ENCODE measurements around the gene FUZ. TPM values are rescaled to one million over a fixed set of nuclear protein-coding genes. Genes with fewer than 3 reads are reported as not detected.

The FUZ gene
- total and polyA plus RNA-seq, 2 experiments from 2014 or later = 19.5 to 20.4 TPM

- H3K9me3 ChIP-seq (ENCODE audit: low read depth) = no peaks in the 10 kb centered on the region
- peak overlapping the region; percentile 98 for H3K4me2 ChIP-seq
- DNase-seq (ENCODE audit: low spot score) = no peak
- H3K27me3 ChIP-seq = no peaks in the 10 kb centered on the region
- no peaks in the 10 kb centered on the region for H3K79me2 ChIP-seq
- H3K4me1 ChIP-seq (ENCODE audit: insufficient read depth) = peaks cover 11% of the 10 kb centered on the region
- H3K36me3 ChIP-seq (replicated peaks; ENCODE audit: insufficient read depth, low read depth) = no peaks in the 10 kb centered on the region
- no peak for TF ChIP-seq CTCF (IDR thresholded peaks at IDR 0.05; ENCODE audit: poor library complexity)
- TF ChIP-seq EZH2 (IDR thresholded peaks at IDR 0.05; ENCODE audit: borderline replicate concordance) = no peak
- TF ChIP-seq EZH2phosphoT487 (IDR thresholded peaks at IDR 0.05; ENCODE audit: low read depth, severe bottlenecking, unreplicated experiment) = no peak
- H4K20me1 ChIP-seq (ENCODE audit: insufficient read depth, poor library complexity, severe bottlenecking) = no peaks in the 10 kb centered on the region
- H3K27ac ChIP-seq = peak overlapping the region; percentile 46
- no peak overlapping the region for H3K4me3 ChIP-seq
- 85% methylated on average over 19 of the region's 20 CpGs for WGBS (ENCODE audit: low lambda C conversion rate, missing lambda C conversion rate)
- H2AFZ ChIP-seq = no peak overlapping the region
- no peaks in the 10 kb centered on the region for H3K9me2 ChIP-seq (replicated peaks; ENCODE audit: insufficient read depth)
These were observed 5.0 kb downstream of the FUZ start for GRCh38 chr19:49807904-49808675.

- no peaks in the 10 kb centered on the region for H3K79me2 ChIP-seq
- no peak for DNase-seq (ENCODE audit: low spot score)
- TF ChIP-seq EZH2phosphoT487 (IDR thresholded peaks at IDR 0.05; ENCODE audit: low read depth, severe bottlenecking, unreplicated experiment) (no peak), CTCF (IDR thresholded peaks at IDR 0.05; ENCODE audit: poor library complexity) (no peak), EZH2 (IDR thresholded peaks at IDR 0.05; ENCODE audit: borderline replicate concordance) (no peak)
- H4K20me1 ChIP-seq (ENCODE audit: insufficient read depth, poor library complexity, severe bottlenecking) = no peaks in the 10 kb centered on the region
- no peak overlapping the region for H3K4me3 ChIP-seq
- no peaks in the 10 kb centered on the region for H3K27me3 ChIP-seq
- no peaks in the 10 kb centered on the region for H3K9me3 ChIP-seq (ENCODE audit: low read depth)
- H3K4me1 ChIP-seq (ENCODE audit: insufficient read depth) = peaks cover 11% of the 10 kb centered on the region
- no peak overlapping the region for H3K27ac ChIP-seq
- H3K9me2 ChIP-seq (replicated peaks; ENCODE audit: insufficient read depth) = no peaks in the 10 kb centered on the region
- H3K4me2 ChIP-seq = no peak overlapping the region
- 95% methylated on average over 16 of the region's 18 CpGs for WGBS (ENCODE audit: low lambda C conversion rate, missing lambda C conversion rate)
- no peak overlapping the region for H2AFZ ChIP-seq
- H3K36me3 ChIP-seq (replicated peaks; ENCODE audit: insufficient read depth, low read depth) = no peaks in the 10 kb centered on the region
These were observed 5.8 kb downstream of the FUZ start for GRCh38 chr19:49807058-49807903.

GRCh38 chr19:49806620-49806959 lies 6.5 kb downstream of the FUZ start:
- no peak overlapping the region for H3K4me2 ChIP-seq
- H3K4me3 ChIP-seq = no peak overlapping the region
- H3K9me2 ChIP-seq (replicated peaks; ENCODE audit: insufficient read depth) = no peaks in the 10 kb centered on the region
- no peaks in the 10 kb centered on the region for H3K9me3 ChIP-seq (ENCODE audit: low read depth)
- peaks cover 11% of the 10 kb centered on the region for H3K4me1 ChIP-seq (ENCODE audit: insufficient read depth)
- H3K27me3 ChIP-seq = no peaks in the 10 kb centered on the region
- no peaks in the 10 kb centered on the region for H3K79me2 ChIP-seq
- peak; percentile 9 for DNase-seq (ENCODE audit: low spot score)
- no peak for TF ChIP-seq CTCF (IDR thresholded peaks at IDR 0.05; ENCODE audit: poor library complexity)
- no peak for TF ChIP-seq EZH2 (IDR thresholded peaks at IDR 0.05; ENCODE audit: borderline replicate concordance)
- TF ChIP-seq EZH2phosphoT487 (IDR thresholded peaks at IDR 0.05; ENCODE audit: low read depth, severe bottlenecking, unreplicated experiment) = no peak
- no peak overlapping the region for H3K27ac ChIP-seq
- H3K36me3 ChIP-seq (replicated peaks; ENCODE audit: insufficient read depth, low read depth) = no peaks in the 10 kb centered on the region
- no peak overlapping the region for H2AFZ ChIP-seq
- no peaks in the 10 kb centered on the region for H4K20me1 ChIP-seq (ENCODE audit: insufficient read depth, poor library complexity, severe bottlenecking)
- 86% methylated on average over 8 of the region's 8 CpGs for WGBS (ENCODE audit: low lambda C conversion rate, missing lambda C conversion rate)
